GM03348 (cell line): Measurements from ENCODE around the gene AGAP2.

Experiments used
- DNase-seq: peaks from one replicate; pipeline ENCODE4 v3.0.0; 2012; ENCODE audit warnings: low spot score

Gene AGAP2

GRCh38 chr12:57736741-57737466, 1.6 kb downstream of the AGAP2 start:
- no peak for DNase-seq

GRCh38 chr12:57735952-57736740, 2.4 kb downstream of the AGAP2 start:
- peak; percentile 65 for DNase-seq

- DNase-seq = no peak
These were observed 3.2 kb downstream of the AGAP2 start for GRCh38 chr12:57735198-57735855.

GRCh38 chr12:57734591-57734990, 4.0 kb downstream of the AGAP2 start:
- DNase-seq = no peak

- no peak for DNase-seq
These were observed 4.6 kb downstream of the AGAP2 start for GRCh38 chr12:57733928-57734327.

- DNase-seq = no peak
These were observed 5.6 kb downstream of the AGAP2 start for GRCh38 chr12:57732726-57733593.

GRCh38 chr12:57732270-57732669, 6.3 kb downstream of the AGAP2 start:
- no peak for DNase-seq

- DNase-seq = no peak
These were observed 7.0 kb downstream of the AGAP2 start for GRCh38 chr12:57731411-57732080.

GRCh38 chr12:57730336-57731067, 8.0 kb downstream of the AGAP2 start:
- no peak for DNase-seq

GRCh38 chr12:57729321-57729844, 9.2 kb downstream of the AGAP2 start:
- DNase-seq = no peak

- no peak for DNase-seq
These were observed 10.7 kb downstream of the AGAP2 start for GRCh38 chr12:57727758-57728395.

GRCh38 chr12:57726884-57727757, 11.4 kb downstream of the AGAP2 start:
- no peak for DNase-seq

- DNase-seq = peak; percentile 97
These were observed 12.2 kb downstream of the AGAP2 start for GRCh38 chr12:57726151-57726883.

- no peak for DNase-seq
These were observed 12.7 kb downstream of the AGAP2 start for GRCh38 chr12:57725851-57726150.

- DNase-seq = no peak
These were observed 13.4 kb downstream of the AGAP2 start for GRCh38 chr12:57724936-57725740.

- no peak for DNase-seq
These were observed 14.3 kb downstream of the AGAP2 start for GRCh38 chr12:57724003-57724935.

GRCh38 chr12:57723630-57723962, 14.9 kb downstream of the AGAP2 start:
- DNase-seq = no peak
